ENCODE data around the gene TRMT5.

Gene TRMT5

GRCh38 chr14:60933920-60934655 is 46.8 kb downstream of the TRMT5 start:
- no peak for TF ChIP-seq ARNTL (CRISPR knock-in tag; IDR thresholded peaks at IDR 0.05; ENCODE audit: borderline replicate concordance, low read depth)
- no peak for TF ChIP-seq RARB (CRISPR knock-in tag; IDR thresholded peaks at IDR 0.05)
- TF ChIP-seq POU6F1 (CRISPR knock-in tag; IDR thresholded peaks at IDR 0.05; ENCODE audit: borderline replicate concordance, low read depth), result no peak
- TF ChIP-seq ZFP3 (CRISPR knock-in tag; IDR thresholded peaks at IDR 0.05), result no peak
- no peak for TF ChIP-seq OSR1 (CRISPR knock-in tag; IDR thresholded peaks at IDR 0.05)
- TF ChIP-seq TOX (CRISPR knock-in tag; IDR thresholded peaks at IDR 0.05; ENCODE audit: borderline replicate concordance), result no peak

GRCh38 chr14:60931218-60931617 is 49.7 kb downstream of the TRMT5 start:
- TF ChIP-seq ZFP30 (CRISPR knock-in tag; IDR thresholded peaks at IDR 0.05), result no peak
- TF ChIP-seq GLIS3 (CRISPR knock-in tag; IDR thresholded peaks at IDR 0.05), result no peak
- no peak for TF ChIP-seq ISL1 (CRISPR knock-in tag; IDR thresholded peaks at IDR 0.05)
- no peak for TF ChIP-seq ZFP3 (CRISPR knock-in tag; IDR thresholded peaks at IDR 0.05)
- TF ChIP-seq PATZ1 (CRISPR knock-in tag; IDR thresholded peaks at IDR 0.05; ENCODE audit: borderline replicate concordance), result no peak
- TF ChIP-seq TCF4 (CRISPR knock-in tag; IDR thresholded peaks at IDR 0.05; ENCODE audit: borderline replicate concordance), result no peak
- TF ChIP-seq, protein P1, sequence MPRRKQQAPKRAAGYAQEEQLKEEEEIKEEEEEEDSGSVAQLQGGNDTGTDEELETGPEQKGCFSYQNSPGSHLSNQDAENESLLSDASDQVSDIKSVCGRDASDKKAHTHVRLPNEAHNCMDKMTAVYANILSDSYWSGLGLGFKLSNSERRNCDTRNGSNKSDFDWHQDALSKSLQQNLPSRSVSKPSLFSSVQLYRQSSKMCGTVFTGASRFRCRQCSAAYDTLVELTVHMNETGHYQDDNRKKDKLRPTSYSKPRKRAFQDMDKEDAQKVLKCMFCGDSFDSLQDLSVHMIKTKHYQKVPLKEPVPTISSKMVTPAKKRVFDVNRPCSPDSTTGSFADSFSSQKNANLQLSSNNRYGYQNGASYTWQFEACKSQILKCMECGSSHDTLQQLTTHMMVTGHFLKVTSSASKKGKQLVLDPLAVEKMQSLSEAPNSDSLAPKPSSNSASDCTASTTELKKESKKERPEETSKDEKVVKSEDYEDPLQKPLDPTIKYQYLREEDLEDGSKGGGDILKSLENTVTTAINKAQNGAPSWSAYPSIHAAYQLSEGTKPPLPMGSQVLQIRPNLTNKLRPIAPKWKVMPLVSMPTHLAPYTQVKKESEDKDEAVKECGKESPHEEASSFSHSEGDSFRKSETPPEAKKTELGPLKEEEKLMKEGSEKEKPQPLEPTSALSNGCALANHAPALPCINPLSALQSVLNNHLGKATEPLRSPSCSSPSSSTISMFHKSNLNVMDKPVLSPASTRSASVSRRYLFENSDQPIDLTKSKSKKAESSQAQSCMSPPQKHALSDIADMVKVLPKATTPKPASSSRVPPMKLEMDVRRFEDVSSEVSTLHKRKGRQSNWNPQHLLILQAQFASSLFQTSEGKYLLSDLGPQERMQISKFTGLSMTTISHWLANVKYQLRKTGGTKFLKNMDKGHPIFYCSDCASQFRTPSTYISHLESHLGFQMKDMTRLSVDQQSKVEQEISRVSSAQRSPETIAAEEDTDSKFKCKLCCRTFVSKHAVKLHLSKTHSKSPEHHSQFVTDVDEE (CRISPR knock-in tag; IDR thresholded peaks at IDR 0.05), result no peak
- no peak for TF ChIP-seq ZNF70 (CRISPR knock-in tag; IDR thresholded peaks at IDR 0.05)
- TF ChIP-seq CSRNP3 (CRISPR knock-in tag; IDR thresholded peaks at IDR 0.05), result no peak
- no peak for TF ChIP-seq POU6F1 (CRISPR knock-in tag; IDR thresholded peaks at IDR 0.05; ENCODE audit: borderline replicate concordance, low read depth)
- TF ChIP-seq SNAI2 (CRISPR knock-in tag; IDR thresholded peaks at IDR 0.05), result no peak
- no peak for TF ChIP-seq TOX (CRISPR knock-in tag; IDR thresholded peaks at IDR 0.05; ENCODE audit: borderline replicate concordance)
- TF ChIP-seq PPARA (CRISPR knock-in tag; IDR thresholded peaks at IDR 0.05; ENCODE audit: borderline replicate concordance), result no peak
- TF ChIP-seq OSR1 (CRISPR knock-in tag; IDR thresholded peaks at IDR 0.05), result no peak
- TF ChIP-seq CSDC2 (CRISPR knock-in tag; IDR thresholded peaks at IDR 0.05), result no peak
- TF ChIP-seq ZNF565 (CRISPR knock-in tag; conservative IDR thresholded peaks at IDR 0.05; ENCODE audit: low read depth), result no peak
- ATAC-seq, result peak; percentile 32; the same call in 2 of the 3 replicates

More at GRCh38 chr14:60933920-60934655, 46.8 kb downstream of the TRMT5 start:
- no peak for ATAC-seq

- TF ChIP-seq PPARA (CRISPR knock-in tag; IDR thresholded peaks at IDR 0.05; ENCODE audit: borderline replicate concordance), result no peak
- TF ChIP-seq RARB (CRISPR knock-in tag; IDR thresholded peaks at IDR 0.05), result no peak
- no peak for TF ChIP-seq ZNF70 (CRISPR knock-in tag; IDR thresholded peaks at IDR 0.05)
- no peak for TF ChIP-seq SNAI2 (CRISPR knock-in tag; IDR thresholded peaks at IDR 0.05)
- TF ChIP-seq BACH2 (CRISPR knock-in tag; IDR thresholded peaks at IDR 0.05; ENCODE audit: borderline replicate concordance), result no peak
- TF ChIP-seq ZFP30 (CRISPR knock-in tag; IDR thresholded peaks at IDR 0.05), result no peak
- TF ChIP-seq, protein P2, sequence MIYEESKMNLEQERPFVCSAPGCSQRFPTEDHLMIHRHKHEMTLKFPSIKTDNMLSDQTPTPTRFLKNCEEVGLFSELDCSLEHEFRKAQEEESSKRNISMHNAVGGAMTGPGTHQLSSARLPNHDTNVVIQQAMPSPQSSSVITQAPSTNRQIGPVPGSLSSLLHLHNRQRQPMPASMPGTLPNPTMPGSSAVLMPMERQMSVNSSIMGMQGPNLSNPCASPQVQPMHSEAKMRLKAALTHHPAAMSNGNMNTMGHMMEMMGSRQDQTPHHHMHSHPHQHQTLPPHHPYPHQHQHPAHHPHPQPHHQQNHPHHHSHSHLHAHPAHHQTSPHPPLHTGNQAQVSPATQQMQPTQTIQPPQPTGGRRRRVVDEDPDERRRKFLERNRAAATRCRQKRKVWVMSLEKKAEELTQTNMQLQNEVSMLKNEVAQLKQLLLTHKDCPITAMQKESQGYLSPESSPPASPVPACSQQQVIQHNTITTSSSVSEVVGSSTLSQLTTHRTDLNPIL (CRISPR knock-in tag; IDR thresholded peaks at IDR 0.05; ENCODE audit: low read depth), result no peak
- TF ChIP-seq GLIS3 (CRISPR knock-in tag; IDR thresholded peaks at IDR 0.05), result no peak
- no peak for ATAC-seq
Measured at GRCh38 chr14:60926002-60926401, 54.9 kb downstream of the TRMT5 start.
